HG03196 (cell line): ENCODE results near the gene SGTA.
"Not testable (repeated sequence)": the region's sequence is repeated elsewhere in the genome, so short reads cannot be mapped to it uniquely, and the experiment has no call there.

ENCODE experiments used
- ATAC-seq: cut with Tn5 transposase; IDR thresholded peaks from one replicate; pipeline ENCODE4 v1.9.1; 2021; ENCODE audit not compliant: unreplicated experiment

Gene SGTA

GRCh38 chr19:2715470-2716274, 67.4 kb downstream of the SGTA start:
- ATAC-seq: no peak

GRCh38 chr19:2714531-2715269, 68.4 kb downstream of the SGTA start:
- no peak for ATAC-seq

- ATAC-seq: not testable (repeated sequence)
Measured at GRCh38 chr19:2714102-2714501, 69.0 kb downstream of the SGTA start.

GRCh38 chr19:2713170-2713569, 69.9 kb downstream of the SGTA start:
- ATAC-seq: not testable (repeated sequence)

- no peak for ATAC-seq
Measured at GRCh38 chr19:2711875-2712205, 71.2 kb downstream of the SGTA start.

GRCh38 chr19:2711172-2711874, 71.8 kb downstream of the SGTA start:
- ATAC-seq: no peak

GRCh38 chr19:2706251-2706650, 76.8 kb downstream of the SGTA start:
- ATAC-seq: no peak
